Panc1 (cell line): ENCODE data around the gene CMKLR1.

Source experiments
- CTCF ChIP-seq: fragments of 450-650 bp; IDR thresholded peaks from 2 replicates; pipeline ENCODE4 v1.5.1; 2017; ENCODE audit warnings: mild to moderate bottlenecking
- POLR2AphosphoS5 ChIP-seq: IDR thresholded peaks from 2 replicates; pipeline ENCODE4 v1.6.1; 2012; ENCODE audit warnings: mild to moderate bottlenecking, low read depth, low read length, moderate library complexity
- REST ChIP-seq, 2 experiments: IDR thresholded peaks; 2 replicates each; pipeline ENCODE4 v1.6.1; 2011 to 2012; ENCODE audit warnings: low read depth in 2 of 2, control low read depth in 1 of 2, low read length in 1 of 2, mild to moderate bottlenecking in 1 of 2, moderate library complexity in 1 of 2; ENCODE audit not compliant: insufficient read depth in 1 of 2
- SIN3A ChIP-seq: IDR thresholded peaks from 2 replicates; pipeline ENCODE4 v1.6.1; 2012; ENCODE audit warnings: low read depth, mild to moderate bottlenecking, low read length, moderate library complexity, borderline replicate concordance; ENCODE audit not compliant: insufficient read depth
- TCF7L2 ChIP-seq: IDR thresholded peaks from 2 replicates; pipeline ENCODE4 v1.6.1; 2011; ENCODE audit warnings: mild to moderate bottlenecking, low read depth, low read length, inconsistent platforms

DNA sequence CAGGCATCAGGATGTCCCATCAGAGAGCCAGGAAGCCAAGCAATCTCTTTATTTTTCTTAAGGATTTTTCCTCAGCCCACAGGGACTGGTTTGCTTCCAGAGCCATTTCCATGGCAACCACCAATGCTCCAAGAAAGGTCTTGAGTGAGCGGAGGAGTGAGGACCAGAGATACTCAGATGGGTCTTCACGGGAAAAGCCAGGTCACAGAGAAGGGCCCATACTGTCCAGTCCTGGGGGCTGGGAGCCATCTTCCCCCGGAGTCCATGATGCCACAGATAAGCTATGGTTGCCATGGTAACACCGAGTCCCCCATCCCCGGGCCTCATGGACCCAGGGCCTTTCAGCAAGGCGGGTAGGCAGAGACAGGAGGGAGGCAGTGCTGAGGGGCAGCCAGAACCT lies 28.6 kb downstream of the CMKLR1 start:
- TF ChIP-seq CTCF (no peak), POLR2AphosphoS5 (no peak), TCF7L2 (no peak), REST (IDR thresholded peaks at IDR 0.05; ENCODE audit: insufficient read depth in 1 of 2, low read depth in 2 of 2, low read length in 1 of 2) (no peak), SIN3A (no peak)
